ENCODE data around the gene C2orf42. TPM values are rescaled to one million over a fixed set of nuclear protein-coding genes. Genes with fewer than 3 reads are reported as not detected.
"Not testable (repeated sequence)": the region's sequence is repeated elsewhere in the genome, so short reads cannot be mapped to it uniquely, and the experiment has no call there.

C2orf42 gene
- polyA plus RNA-seq, 3 donors, result 3.0 to 5.5 (median 4.0) TPM

DNA sequence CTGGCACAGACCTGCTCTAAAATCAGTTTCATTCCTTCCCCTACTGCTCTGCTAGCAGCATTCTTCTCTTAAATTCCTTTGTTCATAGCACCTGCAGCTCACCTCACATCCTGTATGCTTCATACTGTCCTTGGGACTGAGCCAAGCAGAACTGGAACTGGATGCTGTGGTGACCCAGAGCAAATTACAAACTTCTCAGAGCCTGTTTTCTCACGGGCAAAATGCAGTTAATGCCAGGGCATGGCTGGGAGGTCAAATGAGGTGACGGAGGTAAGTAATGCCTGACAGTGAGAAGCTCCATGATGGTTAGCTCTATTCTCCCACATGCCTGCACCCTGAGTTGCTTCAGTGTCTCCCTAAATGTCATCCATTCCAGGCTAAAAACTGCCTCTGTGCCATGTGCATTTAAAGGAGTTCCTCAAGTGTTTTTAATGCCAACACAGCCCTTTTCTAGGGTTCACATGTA, 29.7 kb downstream of the C2orf42 start:
- intact Hi-C loops (cut with micrococcal nuclease), result no loop called here
- H3K27ac Mint-ChIP-seq, result peak overlapping the region in 4 of 7 donors; percentile 0 to 40 (median 6)
- Histone ChIP-seq H3K4me3 (replicated peaks in 1 of 3; ENCODE audit: low read depth in 2 of 3, low read length in 3 of 3) (no peak overlapping the region), H3K4me1 (ENCODE audit: control insufficient read depth in 1 of 2, insufficient read depth in 2 of 2, low read length in 2 of 2) (no peaks in the 10 kb centered on the region), H3K27ac (ENCODE audit: low read depth in 1 of 2, low read length in 2 of 2) (no peak overlapping the region), H3K4me2 (replicated peaks; ENCODE audit: extremely low read depth, low read length, poor library complexity, severe bottlenecking) (no peak overlapping the region), H3K9ac (ENCODE audit: insufficient read depth, low read length, poor library complexity, severe bottlenecking) (no peak overlapping the region), H3K79me2 (ENCODE audit: insufficient read depth, low read length) (no peaks in the 10 kb centered on the region), H3K27me3 (ENCODE audit: control insufficient read depth in 2 of 2, insufficient read depth in 2 of 2, low read length in 2 of 2) (no peaks in the 10 kb centered on the region), H4K20me1 (ENCODE audit: insufficient read depth, low read length) (no peaks in the 10 kb centered on the region), H3K36me3 (replicated peaks in 1 of 2; ENCODE audit: control insufficient read depth in 1 of 2, insufficient read depth in 2 of 2, low read length in 2 of 2) (peaks cover 45 to 81% of the 10 kb centered on the region in 2 donors), H3K9me3 (replicated peaks in 1 of 2; ENCODE audit: control insufficient read depth in 1 of 2, insufficient read depth in 1 of 2, low read length in 2 of 2) (no peaks in the 10 kb centered on the region), H2AFZ (ENCODE audit: insufficient read depth, low read depth, low read length, poor library complexity, severe bottlenecking) (no peak overlapping the region)
- H3K36me3 Mint-ChIP-seq, result peaks cover 28 to 92% of the 10 kb centered on the region in 2 donors
- 50% methylated on average over 1 of the region's 2 CpGs for WGBS (ENCODE audit: insufficient coverage)
- H3K4me3 Mint-ChIP-seq, result no peak overlapping the region
- H3K9me3 Mint-ChIP-seq, result no peaks in the 10 kb centered on the region
- TF ChIP-seq, protein P1, sequence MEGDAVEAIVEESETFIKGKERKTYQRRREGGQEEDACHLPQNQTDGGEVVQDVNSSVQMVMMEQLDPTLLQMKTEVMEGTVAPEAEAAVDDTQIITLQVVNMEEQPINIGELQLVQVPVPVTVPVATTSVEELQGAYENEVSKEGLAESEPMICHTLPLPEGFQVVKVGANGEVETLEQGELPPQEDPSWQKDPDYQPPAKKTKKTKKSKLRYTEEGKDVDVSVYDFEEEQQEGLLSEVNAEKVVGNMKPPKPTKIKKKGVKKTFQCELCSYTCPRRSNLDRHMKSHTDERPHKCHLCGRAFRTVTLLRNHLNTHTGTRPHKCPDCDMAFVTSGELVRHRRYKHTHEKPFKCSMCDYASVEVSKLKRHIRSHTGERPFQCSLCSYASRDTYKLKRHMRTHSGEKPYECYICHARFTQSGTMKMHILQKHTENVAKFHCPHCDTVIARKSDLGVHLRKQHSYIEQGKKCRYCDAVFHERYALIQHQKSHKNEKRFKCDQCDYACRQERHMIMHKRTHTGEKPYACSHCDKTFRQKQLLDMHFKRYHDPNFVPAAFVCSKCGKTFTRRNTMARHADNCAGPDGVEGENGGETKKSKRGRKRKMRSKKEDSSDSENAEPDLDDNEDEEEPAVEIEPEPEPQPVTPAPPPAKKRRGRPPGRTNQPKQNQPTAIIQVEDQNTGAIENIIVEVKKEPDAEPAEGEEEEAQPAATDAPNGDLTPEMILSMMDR (IDR thresholded peaks at IDR 0.05), result no peak
- DNase-seq, result no peak
- no peaks in the 10 kb centered on the region for H3K27me3 Mint-ChIP-seq (ENCODE audit: low read depth in 3 of 3)
- no peaks in the 10 kb centered on the region for H3K4me1 Mint-ChIP-seq

DNA sequence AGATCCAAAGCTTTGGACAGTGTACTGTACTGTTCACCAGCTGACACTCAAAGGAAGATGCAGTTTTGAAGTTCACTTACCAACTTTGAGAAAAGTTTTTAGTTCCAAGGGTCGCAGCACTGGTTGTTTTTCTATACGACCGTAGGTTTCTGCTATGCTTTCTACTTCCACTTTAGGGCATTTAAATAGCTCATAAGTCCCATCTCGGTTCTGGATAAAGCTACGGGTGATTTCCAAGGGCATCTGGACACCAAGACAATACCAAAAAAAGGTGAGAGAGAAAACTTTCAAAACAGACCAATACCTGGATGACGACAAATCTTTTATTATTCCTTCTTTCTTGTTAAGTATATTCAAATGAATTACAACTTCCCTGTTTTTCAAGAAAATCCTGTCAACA, 30.3 kb downstream of the C2orf42 start:
- Histone ChIP-seq H3K27ac (ENCODE audit: low read depth in 1 of 2, low read length in 2 of 2) (no peak overlapping the region), H4K20me1 (ENCODE audit: insufficient read depth, low read length) (no peaks in the 10 kb centered on the region), H3K4me3 (replicated peaks in 1 of 3; ENCODE audit: low read depth in 2 of 3, low read length in 3 of 3) (no peak overlapping the region), H3K9ac (ENCODE audit: insufficient read depth, low read length, poor library complexity, severe bottlenecking) (no peak overlapping the region), H3K9me3 (replicated peaks in 1 of 2; ENCODE audit: control insufficient read depth in 1 of 2, insufficient read depth in 1 of 2, low read length in 2 of 2) (no peaks in the 10 kb centered on the region), H3K4me2 (replicated peaks; ENCODE audit: extremely low read depth, low read length, poor library complexity, severe bottlenecking) (no peak overlapping the region), H3K4me1 (ENCODE audit: control insufficient read depth in 1 of 2, insufficient read depth in 2 of 2, low read length in 2 of 2) (no peaks in the 10 kb centered on the region), H3K36me3 (replicated peaks in 1 of 2; ENCODE audit: control insufficient read depth in 1 of 2, insufficient read depth in 2 of 2, low read length in 2 of 2) (peaks cover 41 to 76% of the 10 kb centered on the region in 2 donors), H2AFZ (ENCODE audit: insufficient read depth, low read depth, low read length, poor library complexity, severe bottlenecking) (no peak overlapping the region), H3K27me3 (ENCODE audit: control insufficient read depth in 2 of 2, insufficient read depth in 2 of 2, low read length in 2 of 2) (no peaks in the 10 kb centered on the region), H3K79me2 (ENCODE audit: insufficient read depth, low read length) (no peaks in the 10 kb centered on the region)
- Mint-ChIP-seq H3K4me3 (no peak overlapping the region), H3K27me3 (ENCODE audit: low read depth in 3 of 3) (no peaks in the 10 kb centered on the region), H3K9me3 (no peaks in the 10 kb centered on the region), H3K4me1 (no peaks in the 10 kb centered on the region), H3K27ac (peak overlapping the region in 1 of 7 donors; percentile 0), H3K36me3 (peaks cover 29 to 91% of the 10 kb centered on the region in 2 donors)
- intact Hi-C loops (cut with micrococcal nuclease), result no loop called here
- WGBS (ENCODE audit: insufficient coverage), result 95% methylated on average over 3 of the region's 6 CpGs
- no peak for DNase-seq
- TF ChIP-seq, protein P1 (IDR thresholded peaks at IDR 0.05), result no peak

- peaks cover 27 to 35% of the 10 kb centered on the region in 2 donors for H3K36me3 ChIP-seq (replicated peaks in 1 of 2; ENCODE audit: control insufficient read depth in 1 of 2, insufficient read depth in 2 of 2, low read length in 2 of 2)
- H3K4me1 Mint-ChIP-seq; H3K4me3 ChIP-seq (replicated peaks in 1 of 3; ENCODE audit: low read depth in 2 of 3, low read length in 3 of 3); H3K79me2 ChIP-seq (ENCODE audit: insufficient read depth, low read length); H3K4me3 Mint-ChIP-seq; H3K4me2 ChIP-seq (replicated peaks; ENCODE audit: extremely low read depth, low read length, poor library complexity, severe bottlenecking); H3K27me3 ChIP-seq (ENCODE audit: control insufficient read depth in 2 of 2, insufficient read depth in 2 of 2, low read length in 2 of 2); H2AFZ ChIP-seq (ENCODE audit: insufficient read depth, low read depth, low read length, poor library complexity, severe bottlenecking); DNase-seq; intact Hi-C loops (cut with micrococcal nuclease); H3K27me3 Mint-ChIP-seq (ENCODE audit: low read depth in 3 of 3); H3K27ac ChIP-seq (ENCODE audit: low read depth in 1 of 2, low read length in 2 of 2); H3K4me1 ChIP-seq (ENCODE audit: control insufficient read depth in 1 of 2, insufficient read depth in 2 of 2, low read length in 2 of 2); H3K9me3 ChIP-seq (replicated peaks in 1 of 2; ENCODE audit: control insufficient read depth in 1 of 2, insufficient read depth in 1 of 2, low read length in 2 of 2); H3K9me3 Mint-ChIP-seq; H4K20me1 ChIP-seq (ENCODE audit: insufficient read depth, low read length); H3K9ac ChIP-seq (ENCODE audit: insufficient read depth, low read length, poor library complexity, severe bottlenecking): not testable (repeated sequence)
- peaks cover 37 to 56% of the 10 kb centered on the region in 2 donors for H3K36me3 Mint-ChIP-seq
- WGBS (ENCODE audit: insufficient coverage), result 96% methylated on average over 11 of the region's 19 CpGs
- H3K27ac Mint-ChIP-seq, result peak overlapping the region in 1 of 7 donors; percentile 9
Measured at GRCh38 chr2:70149130-70149686, 41.6 kb downstream of the C2orf42 start.

Data from CD14-positive monocyte (primary cell).